Cerebellar cortex (tissue), 1 donor: ENCODE measurements around the gene LIPE.

Source experiments
- DNase-seq: peaks from one replicate; pipeline ENCODE4 v3.0.0-alpha.2; 2015; ENCODE audit warnings: low spot score

Gene LIPE

GRCh38 chr19:42412661-42413076 lies 14.5 kb downstream of the LIPE start:
- DNase-seq, result no peak

- no peak for DNase-seq
These were observed 15.0 kb downstream of the LIPE start for GRCh38 chr19:42412227-42412626.

GRCh38 chr19:42411581-42412178 lies 15.5 kb downstream of the LIPE start:
- no peak for DNase-seq

GRCh38 chr19:42410371-42410770 lies 16.8 kb downstream of the LIPE start:
- DNase-seq, result no peak

- no peak for DNase-seq
These were observed 17.7 kb downstream of the LIPE start for GRCh38 chr19:42409477-42409876.

GRCh38 chr19:42407816-42408175 lies 19.4 kb downstream of the LIPE start:
- DNase-seq, result no peak

- DNase-seq, result no peak
These were observed 19.9 kb downstream of the LIPE start for GRCh38 chr19:42407085-42407815.

GRCh38 chr19:42406111-42406510 lies 21.1 kb downstream of the LIPE start:
- DNase-seq, result no peak

- DNase-seq, result no peak
These were observed 23.6 kb downstream of the LIPE start for GRCh38 chr19:42403586-42403985.

GRCh38 chr19:42402376-42403116 lies 24.6 kb downstream of the LIPE start:
- peak; percentile 38 for DNase-seq

- peak; percentile 82 for DNase-seq
These were observed 25.6 kb downstream of the LIPE start for GRCh38 chr19:42401365-42402303.

- DNase-seq, result no peak
These were observed 26.8 kb downstream of the LIPE start for GRCh38 chr19:42400404-42400803.

- peak; percentile 42 for DNase-seq
These were observed 29.7 kb downstream of the LIPE start for GRCh38 chr19:42397263-42398166.

GRCh38 chr19:42396381-42397262 lies 30.6 kb downstream of the LIPE start:
- DNase-seq, result peak; percentile 99

- no peak for DNase-seq
These were observed 32.4 kb downstream of the LIPE start for GRCh38 chr19:42394751-42395150.

- DNase-seq, result no peak
These were observed 35.0 kb downstream of the LIPE start for GRCh38 chr19:42392165-42392564.

- DNase-seq, result no peak
These were observed 37.3 kb downstream of the LIPE start, which contains the start of gene CNFN for GRCh38 chr19:42389899-42390298. CNFN (minus strand) TSS chr19:42390297; CDS start chr19:42389037, 1,260 bp downstream.

GRCh38 chr19:42388851-42389489 lies 38.2 kb downstream of the LIPE start:
- no peak for DNase-seq

- peak; percentile 66 for DNase-seq
These were observed 40.0 kb downstream of the LIPE start for GRCh38 chr19:42386974-42387707.
